ENCODE results near the gene DZIP1L.

DNA sequence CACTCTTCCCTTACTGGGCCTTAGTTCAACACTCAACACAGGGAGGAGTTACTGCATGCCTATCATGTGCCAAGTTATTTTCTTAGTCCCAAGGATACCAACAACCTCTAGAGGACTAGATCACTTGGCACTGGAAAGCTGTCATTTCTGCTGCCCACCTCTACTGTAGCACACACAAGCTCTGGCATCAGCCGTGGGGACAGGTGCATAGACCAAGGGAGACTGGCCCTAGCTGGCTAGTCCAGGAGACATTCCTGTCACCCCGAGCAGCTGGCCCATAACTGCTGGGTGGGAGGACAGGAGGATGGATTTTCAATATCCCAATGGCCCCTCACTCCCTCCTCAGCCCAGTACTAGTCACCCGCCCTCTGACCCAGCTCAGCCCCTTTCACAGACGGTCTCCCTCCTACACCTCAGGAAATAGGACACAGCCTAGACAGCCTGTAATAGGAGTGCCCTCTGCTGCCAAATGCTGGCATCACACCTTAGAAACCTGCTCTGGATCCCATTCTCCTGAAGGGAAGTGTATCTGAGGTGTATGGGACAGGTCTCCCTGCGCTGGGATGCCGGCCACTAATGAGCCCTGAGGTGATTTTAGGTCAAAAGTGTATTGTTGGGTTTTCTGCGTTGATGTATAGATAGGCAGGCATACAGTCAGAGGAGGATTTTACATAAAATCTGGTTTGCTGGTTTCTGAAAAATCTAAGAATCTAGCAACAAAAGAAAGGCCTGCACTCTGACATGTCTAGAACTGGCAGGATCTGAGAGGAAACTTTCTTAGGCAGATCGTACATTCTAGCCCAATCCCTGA, 3.4 kb upstream of the DZIP1L start:
- TF ChIP-seq, protein P1, sequence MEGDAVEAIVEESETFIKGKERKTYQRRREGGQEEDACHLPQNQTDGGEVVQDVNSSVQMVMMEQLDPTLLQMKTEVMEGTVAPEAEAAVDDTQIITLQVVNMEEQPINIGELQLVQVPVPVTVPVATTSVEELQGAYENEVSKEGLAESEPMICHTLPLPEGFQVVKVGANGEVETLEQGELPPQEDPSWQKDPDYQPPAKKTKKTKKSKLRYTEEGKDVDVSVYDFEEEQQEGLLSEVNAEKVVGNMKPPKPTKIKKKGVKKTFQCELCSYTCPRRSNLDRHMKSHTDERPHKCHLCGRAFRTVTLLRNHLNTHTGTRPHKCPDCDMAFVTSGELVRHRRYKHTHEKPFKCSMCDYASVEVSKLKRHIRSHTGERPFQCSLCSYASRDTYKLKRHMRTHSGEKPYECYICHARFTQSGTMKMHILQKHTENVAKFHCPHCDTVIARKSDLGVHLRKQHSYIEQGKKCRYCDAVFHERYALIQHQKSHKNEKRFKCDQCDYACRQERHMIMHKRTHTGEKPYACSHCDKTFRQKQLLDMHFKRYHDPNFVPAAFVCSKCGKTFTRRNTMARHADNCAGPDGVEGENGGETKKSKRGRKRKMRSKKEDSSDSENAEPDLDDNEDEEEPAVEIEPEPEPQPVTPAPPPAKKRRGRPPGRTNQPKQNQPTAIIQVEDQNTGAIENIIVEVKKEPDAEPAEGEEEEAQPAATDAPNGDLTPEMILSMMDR (conservative IDR thresholded peaks at IDR 0.05; ENCODE audit: low read depth in 2 of 2): peak; percentile 81 to 97
- TF ChIP-seq, protein P2, sequence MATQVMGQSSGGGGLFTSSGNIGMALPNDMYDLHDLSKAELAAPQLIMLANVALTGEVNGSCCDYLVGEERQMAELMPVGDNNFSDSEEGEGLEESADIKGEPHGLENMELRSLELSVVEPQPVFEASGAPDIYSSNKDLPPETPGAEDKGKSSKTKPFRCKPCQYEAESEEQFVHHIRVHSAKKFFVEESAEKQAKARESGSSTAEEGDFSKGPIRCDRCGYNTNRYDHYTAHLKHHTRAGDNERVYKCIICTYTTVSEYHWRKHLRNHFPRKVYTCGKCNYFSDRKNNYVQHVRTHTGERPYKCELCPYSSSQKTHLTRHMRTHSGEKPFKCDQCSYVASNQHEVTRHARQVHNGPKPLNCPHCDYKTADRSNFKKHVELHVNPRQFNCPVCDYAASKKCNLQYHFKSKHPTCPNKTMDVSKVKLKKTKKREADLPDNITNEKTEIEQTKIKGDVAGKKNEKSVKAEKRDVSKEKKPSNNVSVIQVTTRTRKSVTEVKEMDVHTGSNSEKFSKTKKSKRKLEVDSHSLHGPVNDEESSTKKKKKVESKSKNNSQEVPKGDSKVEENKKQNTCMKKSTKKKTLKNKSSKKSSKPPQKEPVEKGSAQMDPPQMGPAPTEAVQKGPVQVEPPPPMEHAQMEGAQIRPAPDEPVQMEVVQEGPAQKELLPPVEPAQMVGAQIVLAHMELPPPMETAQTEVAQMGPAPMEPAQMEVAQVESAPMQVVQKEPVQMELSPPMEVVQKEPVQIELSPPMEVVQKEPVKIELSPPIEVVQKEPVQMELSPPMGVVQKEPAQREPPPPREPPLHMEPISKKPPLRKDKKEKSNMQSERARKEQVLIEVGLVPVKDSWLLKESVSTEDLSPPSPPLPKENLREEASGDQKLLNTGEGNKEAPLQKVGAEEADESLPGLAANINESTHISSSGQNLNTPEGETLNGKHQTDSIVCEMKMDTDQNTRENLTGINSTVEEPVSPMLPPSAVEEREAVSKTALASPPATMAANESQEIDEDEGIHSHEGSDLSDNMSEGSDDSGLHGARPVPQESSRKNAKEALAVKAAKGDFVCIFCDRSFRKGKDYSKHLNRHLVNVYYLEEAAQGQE (IDR thresholded peaks at IDR 0.05; ENCODE audit: unreplicated experiment): no peak
- no peak for TF ChIP-seq POLR2AphosphoS5 (IDR thresholded peaks at IDR 0.05; ENCODE audit: low read depth)
- TF ChIP-seq EZH2phosphoT487 (IDR thresholded peaks at IDR 0.05; ENCODE audit: unreplicated experiment): no peak
- TF ChIP-seq EZH2 (IDR thresholded peaks at IDR 0.05; ENCODE audit: low read depth, unreplicated experiment): no peak
- TF ChIP-seq, protein P3, sequence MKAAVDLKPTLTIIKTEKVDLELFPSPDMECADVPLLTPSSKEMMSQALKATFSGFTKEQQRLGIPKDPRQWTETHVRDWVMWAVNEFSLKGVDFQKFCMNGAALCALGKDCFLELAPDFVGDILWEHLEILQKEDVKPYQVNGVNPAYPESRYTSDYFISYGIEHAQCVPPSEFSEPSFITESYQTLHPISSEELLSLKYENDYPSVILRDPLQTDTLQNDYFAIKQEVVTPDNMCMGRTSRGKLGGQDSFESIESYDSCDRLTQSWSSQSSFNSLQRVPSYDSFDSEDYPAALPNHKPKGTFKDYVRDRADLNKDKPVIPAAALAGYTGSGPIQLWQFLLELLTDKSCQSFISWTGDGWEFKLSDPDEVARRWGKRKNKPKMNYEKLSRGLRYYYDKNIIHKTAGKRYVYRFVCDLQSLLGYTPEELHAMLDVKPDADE (IDR thresholded peaks at IDR 0.05): no peak

All from GM23338 (cell line).